SHP77 (cell line): ENCODE data around the gene COQ8A.
"Not testable (repeated sequence)": the region's sequence is repeated elsewhere in the genome, so short reads cannot be mapped to it uniquely, and the experiment has no call there.

Source experiments
- DNase-seq, 2 experiments: peaks; one replicate each; lab custom pipeline; 2025; lab: John Stamatoyannopoulos, UW

The COQ8A gene

DNA sequence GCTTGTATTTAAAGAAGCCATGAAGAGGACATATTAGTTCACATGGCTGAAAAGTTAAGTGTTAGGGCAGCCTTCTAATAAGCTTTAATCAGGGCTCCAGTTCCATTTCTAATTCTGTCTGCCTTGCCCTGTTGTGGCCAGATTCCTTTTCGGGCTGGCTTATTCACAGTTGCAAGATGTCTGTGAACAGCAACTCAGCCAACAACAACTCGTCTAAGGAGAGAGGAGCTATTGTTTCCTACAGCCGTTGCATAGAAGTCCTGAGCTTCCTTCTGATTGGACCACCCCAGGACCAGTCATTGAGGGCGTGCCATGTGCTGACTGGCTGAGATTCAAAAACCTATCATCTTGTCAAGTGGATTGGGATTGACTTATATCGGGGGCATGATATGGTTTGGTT lies 18.6 kb upstream of the COQ8A start:
- DNase-seq: no peak

DNA sequence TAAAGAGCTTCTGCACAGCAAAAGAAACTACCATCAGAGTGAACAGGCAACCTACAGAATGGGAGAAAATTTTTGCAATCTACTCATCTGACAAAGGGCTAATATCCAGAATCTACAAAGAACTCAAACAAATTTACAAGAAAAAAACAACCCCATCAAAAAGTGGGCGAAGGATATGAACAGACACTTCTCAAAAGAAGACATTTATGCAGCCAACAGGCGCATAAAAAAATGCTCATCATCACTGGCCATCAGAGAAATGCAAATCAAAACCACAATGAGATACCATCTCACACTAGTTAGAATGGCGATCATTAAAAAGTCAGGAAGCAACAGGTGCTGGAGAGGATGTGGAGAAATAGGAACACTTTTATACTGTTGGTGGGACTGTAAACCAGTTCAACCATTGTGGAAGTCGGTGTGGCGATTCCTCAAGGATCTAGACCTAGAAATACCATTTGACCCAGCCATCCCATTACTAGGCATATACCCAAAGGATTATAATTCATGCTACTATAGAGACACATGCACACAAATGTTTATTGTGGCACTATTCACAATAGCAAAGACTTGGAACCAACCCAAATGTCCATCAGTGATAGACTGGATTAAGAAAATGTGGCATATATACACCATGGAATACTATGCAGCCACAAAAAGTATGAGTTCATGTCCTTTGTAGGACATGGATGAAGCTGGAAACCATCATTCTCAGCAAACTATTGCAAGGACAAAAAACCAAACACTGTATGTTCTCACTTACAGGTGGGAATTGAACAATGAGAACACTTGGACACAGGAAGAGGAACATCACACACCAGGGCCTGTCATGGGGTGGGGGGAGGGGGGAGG lies 10.6 kb upstream of the COQ8A start:
- DNase-seq: not testable (repeated sequence)

- no peak for DNase-seq
Measured at GRCh38 chr1:226934483-226935237, 5.4 kb upstream of the COQ8A start.

- DNase-seq: no peak
Measured at GRCh38 chr1:226937940-226938725, 2.0 kb upstream of the COQ8A start.

- DNase-seq: no peak
Measured at GRCh38 chr1:226938903-226939437, 1.1 kb upstream of the COQ8A start.

DNA sequence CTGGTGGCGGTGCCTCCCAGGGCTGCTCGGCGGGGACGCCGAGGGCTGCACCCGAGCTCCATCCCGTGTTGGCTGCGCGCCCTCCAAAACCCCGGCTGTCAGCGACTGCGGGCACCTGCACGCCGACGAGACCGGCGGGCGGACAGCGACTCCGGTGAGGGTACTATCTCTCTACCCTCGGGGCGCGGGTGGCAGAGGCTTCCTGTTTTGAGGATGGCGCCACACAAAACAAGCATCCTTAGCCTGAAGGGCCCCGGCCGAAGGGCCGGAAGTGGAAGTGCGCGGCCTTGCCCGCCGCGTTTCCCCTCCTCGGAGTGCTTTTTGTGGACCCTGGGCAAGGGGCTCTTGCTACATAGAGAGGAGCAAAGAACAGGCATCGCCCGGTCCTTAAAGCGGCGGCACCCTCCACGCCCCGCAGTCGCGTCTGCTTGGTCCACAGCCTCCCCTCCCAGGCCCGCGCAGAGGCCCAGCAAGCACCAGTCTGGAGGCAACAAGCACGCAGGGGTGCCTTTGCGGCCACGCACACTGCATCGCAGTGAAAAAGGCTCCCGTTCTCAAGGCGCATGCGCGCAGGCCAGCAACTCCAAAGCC lies 561 bp upstream of the COQ8A start:
- DNase-seq: peak; percentile 66 to 80

- no peak for DNase-seq
Measured at GRCh38 chr1:226940806-226941067, 643 bp downstream of the COQ8A start.

GRCh38 chr1:226942392-226942791 lies 2.3 kb downstream of the COQ8A start:
- DNase-seq: no peak

GRCh38 chr1:226943156-226943555 lies 3.1 kb downstream of the COQ8A start:
- no peak for DNase-seq

DNA sequence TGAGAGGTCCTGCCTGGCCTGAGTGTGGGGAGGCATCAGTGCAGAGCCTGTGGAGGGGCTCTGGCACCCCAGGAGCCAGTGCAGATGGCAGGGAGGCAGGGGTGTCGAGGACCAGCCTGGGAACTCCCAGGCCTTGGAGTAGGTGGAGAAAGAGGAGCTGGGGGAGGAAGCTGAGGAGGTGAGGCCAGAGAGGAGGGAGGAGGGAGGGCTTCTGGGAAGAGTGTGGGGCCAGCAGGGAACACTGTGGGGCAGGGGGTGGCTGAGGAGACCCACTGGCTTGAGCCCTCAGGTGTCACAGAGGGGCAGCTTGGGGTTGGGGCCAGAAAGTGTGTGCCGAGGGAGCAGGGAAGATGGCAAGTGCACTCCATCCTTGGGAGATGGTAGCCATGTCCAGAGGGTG lies 3.8 kb downstream of the COQ8A start:
- no peak for DNase-seq

DNA sequence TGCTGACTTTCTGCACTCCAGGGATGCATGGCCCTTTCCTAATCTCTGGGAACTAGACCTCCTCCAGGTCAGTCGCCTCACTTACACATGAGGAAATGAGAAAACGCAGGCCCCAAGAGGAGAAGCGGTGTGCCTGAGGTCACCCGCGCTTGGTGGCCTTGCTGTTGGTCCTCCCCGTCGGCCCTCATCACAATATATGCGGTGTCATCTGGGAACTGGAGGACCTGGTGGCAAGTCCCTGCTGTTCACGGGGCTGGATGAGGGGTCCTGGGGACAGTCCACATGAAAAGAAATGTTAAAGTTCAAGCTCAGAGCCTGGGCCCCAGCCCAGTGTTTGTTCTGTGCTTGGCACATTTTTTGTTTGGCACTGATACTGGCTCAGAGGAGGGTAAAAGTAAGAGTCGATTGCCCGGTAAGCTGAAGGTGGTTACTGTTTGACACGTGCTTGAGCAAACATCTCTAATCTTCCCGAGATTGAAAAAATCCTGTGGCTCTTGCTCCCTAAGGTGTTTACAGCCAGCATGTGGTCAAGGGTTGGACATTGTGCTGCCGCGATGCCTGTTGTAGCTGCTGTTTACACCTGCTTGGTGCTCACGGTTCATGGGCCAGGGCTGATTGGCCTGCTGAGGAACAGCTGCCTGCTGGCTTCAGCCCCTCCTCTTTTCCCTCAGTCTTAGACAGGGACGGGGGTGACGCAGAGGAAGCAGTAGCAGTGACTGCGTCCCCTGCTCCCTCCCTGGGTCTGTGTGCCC lies 5.2 kb downstream of the COQ8A start:
- peak; percentile 84 to 90 for DNase-seq

DNA sequence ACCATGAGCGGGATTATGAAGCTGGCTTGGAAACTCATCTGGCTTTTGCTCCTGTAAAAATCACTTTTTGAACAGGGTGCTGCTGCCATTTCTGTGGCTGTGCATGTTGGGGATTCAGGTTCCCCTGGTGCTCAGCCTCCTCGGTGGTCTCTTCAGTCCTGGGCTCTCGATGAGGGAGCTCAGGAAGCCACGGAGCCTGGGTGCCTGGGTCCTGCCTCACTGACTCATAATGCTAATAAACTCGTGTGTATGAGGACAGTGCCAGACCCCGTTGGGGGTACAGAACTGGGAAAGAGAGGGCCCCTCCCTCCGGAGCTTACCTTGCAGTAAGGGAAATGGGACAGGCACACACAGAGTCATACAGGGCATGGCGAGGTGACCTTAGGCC lies 5.8 kb downstream of the COQ8A start:
- no peak for DNase-seq

DNA sequence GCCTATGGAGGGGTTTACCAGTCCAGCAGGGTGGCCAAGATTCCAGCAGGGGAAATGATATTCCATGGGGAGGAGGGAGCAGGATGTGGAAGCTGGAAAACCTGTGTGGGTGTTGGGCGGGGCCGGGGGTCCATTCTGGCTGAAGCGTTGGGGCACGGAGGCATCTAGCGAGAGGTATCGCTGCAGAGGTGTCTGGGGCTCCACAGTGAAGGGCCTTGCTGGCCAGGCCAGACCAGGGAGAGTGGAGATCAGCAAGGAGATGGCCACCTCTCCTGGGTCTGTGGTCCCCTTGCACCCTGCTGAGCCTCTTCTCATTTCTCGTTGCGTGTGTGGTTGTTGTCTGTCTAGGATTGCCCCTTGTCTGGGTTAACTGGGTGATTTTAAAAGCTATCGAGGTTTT lies 6.2 kb downstream of the COQ8A start:
- DNase-seq: no peak

DNA sequence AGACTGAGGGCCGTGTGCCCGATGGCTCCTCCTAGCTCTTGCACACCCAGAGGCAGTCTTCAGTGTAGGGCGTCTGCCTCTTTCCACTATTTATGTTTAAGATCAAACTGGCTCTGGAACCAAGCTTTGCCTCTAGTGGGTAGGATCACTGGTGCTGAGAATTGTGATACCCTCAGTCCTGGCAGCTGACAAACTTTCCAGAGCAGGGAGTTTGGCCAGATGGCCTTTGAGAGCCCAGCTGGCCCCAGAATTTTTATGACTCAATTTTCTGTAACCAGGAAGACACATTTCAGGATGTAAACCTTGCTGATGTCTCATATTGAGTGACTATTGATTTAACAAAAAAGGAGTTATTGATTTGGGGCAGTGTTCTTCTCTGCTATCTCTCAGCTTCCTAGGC lies 6.7 kb downstream of the COQ8A start:
- peak; percentile 8 for DNase-seq

GRCh38 chr1:226948051-226948450 lies 8.0 kb downstream of the COQ8A start:
- no peak for DNase-seq

GRCh38 chr1:226948480-226948879 lies 8.4 kb downstream of the COQ8A start:
- no peak for DNase-seq

- no peak for DNase-seq
Measured at GRCh38 chr1:226948996-226949395, 8.9 kb downstream of the COQ8A start.

DNA sequence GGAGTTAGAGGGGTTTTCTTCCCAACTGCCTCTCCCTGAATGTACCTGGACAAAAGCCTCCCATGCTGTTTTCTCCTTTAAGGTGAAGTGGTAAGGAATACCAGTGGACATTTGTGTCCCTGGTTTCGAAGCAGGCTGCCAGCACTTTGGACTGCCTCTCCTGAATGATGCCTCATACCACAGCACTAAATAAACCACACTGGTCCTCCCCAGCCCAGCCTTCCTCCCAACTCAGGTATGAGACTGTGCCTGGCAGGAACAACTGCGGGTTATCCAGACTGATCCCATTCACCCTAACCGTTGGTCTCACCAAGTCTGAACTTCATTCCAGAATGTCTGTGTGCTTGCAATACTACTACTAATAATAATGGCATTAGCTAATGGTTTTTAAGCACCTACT lies 9.3 kb downstream of the COQ8A start:
- DNase-seq: no peak

- DNase-seq: no peak
Measured at GRCh38 chr1:226950316-226950715, 10.2 kb downstream of the COQ8A start.

DNA sequence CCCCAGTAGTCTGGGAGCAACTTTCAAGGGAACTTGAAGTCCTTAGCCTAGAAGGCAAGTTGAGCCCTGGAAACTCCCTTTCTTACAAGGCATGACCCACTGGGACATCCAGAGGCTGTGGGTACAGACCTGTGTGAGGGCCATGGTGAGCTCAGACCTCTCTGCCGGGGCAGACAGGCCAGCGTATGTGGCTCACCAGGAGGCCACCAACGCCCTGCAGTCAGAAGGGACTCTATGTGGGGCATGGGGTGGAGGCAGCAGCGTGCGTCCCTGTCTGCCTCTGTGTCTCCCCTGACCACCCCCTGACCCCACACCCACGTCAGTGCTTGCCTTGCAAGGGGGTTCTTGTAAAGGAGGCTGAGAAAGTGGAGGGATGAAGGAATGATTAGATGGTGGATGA lies 10.8 kb downstream of the COQ8A start:
- no peak for DNase-seq

GRCh38 chr1:226951286-226952117 lies 11.4 kb downstream of the COQ8A start:
- no peak for DNase-seq
